ENCODE measurements around the gene PRSS2. TPM values are rescaled to one million over a fixed set of nuclear protein-coding genes. Genes with fewer than 3 reads are reported as not detected.

PRSS2 gene
- total RNA-seq, 1 donor from 2014 or later = not detected

- no peak for TF ChIP-seq CTCF (IDR thresholded peaks at IDR 0.05; ENCODE audit: insufficient read depth, low read length, severe bottlenecking)
- H3K36me3 ChIP-seq (ENCODE audit: control insufficient read depth, insufficient read depth, low read length) = no peaks in the 10 kb centered on the region
- H3K4me3 ChIP-seq (ENCODE audit: low read depth, low read length) = no peak overlapping the region
- DNase-seq (ENCODE audit: low read depth) = no peak
- H3K27me3 ChIP-seq (ENCODE audit: control insufficient read depth, insufficient read depth, low read length) = peaks cover 3% of the 10 kb centered on the region
- no peak for FAIRE-seq
Observed at GRCh38 chr7:142822714-142823113, 51.9 kb downstream of the PRSS2 start.

Other genes starting within 250 kb of the PRSS2 start
- gene PRSS1, start 21.5 kb upstream of the PRSS2 start, total RNA-seq = under 0.01 TPM in 1 of 2 replicates, not detected in the other
- under 0.01 and 0.77 TPM in 2 replicates for gene EPHB6, start 84.1 kb downstream of the PRSS2 start, total RNA-seq
- gene TRPV6, start 114.8 kb downstream of the PRSS2 start, total RNA-seq = under 0.01 and 0.26 TPM in 2 replicates
- gene TRPV5, start 162.8 kb downstream of the PRSS2 start, total RNA-seq = under 0.01 TPM in 1 of 2 replicates, not detected in the other
- gene LLCFC1, start 168.5 kb downstream of the PRSS2 start, total RNA-seq = not detected in 2 replicates
- 0.13 TPM in 1 of 2 replicates, not detected in the other for gene KEL, start 191.4 kb downstream of the PRSS2 start, total RNA-seq

Data from bronchial epithelial cell (primary cell).